Activated naive CD4-positive, alpha-beta T cell treated with Interleukin-2 at 50 U/mL for 16 hours (primary cell): ENCODE measurements around the gene ZFYVE28.
A peak's percentile ranks its signal among the peaks of the same experiment; 100 is the strongest.

Source experiments
- DNase-seq: peaks from one replicate; pipeline ENCODE4 v3.0.0-alpha.2; 2020

ZFYVE28 gene

DNA sequence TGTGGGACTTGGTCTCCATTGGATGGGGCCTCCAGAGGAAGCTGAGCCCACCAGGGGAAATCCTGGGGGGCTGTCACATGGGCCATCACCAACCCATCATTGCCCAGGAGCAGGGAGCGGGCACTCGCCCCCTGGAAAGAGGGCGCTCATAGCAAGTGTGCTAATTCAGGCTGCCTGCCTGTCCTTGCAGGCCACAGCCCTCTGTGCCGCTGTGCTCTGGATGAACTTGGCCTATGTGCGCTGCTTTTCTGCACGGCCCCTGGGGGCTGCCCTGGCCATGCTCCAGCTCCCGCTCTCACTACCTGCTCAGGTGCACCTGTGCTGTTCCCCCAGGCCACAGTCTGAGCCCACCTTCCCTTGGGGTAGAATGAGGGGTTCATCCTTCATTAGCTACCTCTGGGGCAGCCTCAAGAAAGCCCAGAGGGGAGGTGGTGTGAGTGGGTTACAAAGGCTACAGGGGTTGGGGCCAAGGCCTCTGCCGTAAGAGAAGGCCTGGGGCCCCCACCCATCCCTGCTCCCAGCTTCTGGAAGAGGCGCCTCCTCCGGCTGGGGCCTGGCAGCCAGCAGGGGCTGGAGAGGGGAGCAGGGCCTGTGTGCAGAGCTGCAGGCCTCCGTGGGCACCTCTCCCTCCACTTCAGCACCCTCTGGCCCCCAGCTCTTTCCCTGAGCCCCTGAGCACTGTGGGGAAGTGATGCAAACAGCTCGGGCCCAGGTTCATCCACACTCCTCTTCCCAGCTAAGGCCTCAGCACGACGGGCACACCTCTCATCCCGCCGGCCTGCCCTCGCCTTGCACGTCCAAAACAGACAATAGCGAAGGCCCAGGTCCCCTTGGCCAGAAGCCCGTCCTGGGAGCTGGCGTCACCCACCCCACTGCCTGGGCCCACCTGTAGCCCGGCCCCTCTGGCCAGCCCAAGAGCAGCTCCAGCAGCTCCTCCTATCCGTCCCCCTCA lies 9.2 kb upstream of the ZFYVE28 start:
- DNase-seq, result no peak

DNA sequence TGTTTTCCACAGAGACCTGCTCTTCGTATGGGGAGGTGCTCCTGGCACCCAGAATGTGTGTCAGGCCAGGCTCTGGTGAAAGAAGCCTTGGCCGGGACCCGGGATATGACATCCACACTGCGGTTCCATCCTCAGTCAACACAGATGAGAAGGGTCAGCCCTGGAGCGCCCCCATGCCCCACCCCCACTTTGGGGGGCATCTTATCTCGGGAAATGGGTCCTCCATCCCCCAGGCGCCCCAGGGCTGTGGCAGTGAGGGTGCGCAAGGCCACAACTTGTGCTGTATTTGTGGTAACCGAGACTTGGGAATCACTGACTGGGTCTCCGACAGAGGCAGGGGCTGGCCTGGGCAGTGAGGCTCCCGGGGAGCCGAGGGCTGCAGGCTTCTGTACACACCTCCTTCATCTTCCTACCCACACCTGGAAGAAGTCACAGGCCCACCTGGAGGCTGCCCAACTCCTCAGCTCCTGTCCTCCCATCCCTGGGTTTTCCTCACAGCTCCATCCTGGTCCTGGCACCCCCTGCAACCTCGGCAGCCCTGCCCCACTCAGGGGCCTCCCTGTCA lies 8.3 kb upstream of the ZFYVE28 start:
- no peak for DNase-seq

DNA sequence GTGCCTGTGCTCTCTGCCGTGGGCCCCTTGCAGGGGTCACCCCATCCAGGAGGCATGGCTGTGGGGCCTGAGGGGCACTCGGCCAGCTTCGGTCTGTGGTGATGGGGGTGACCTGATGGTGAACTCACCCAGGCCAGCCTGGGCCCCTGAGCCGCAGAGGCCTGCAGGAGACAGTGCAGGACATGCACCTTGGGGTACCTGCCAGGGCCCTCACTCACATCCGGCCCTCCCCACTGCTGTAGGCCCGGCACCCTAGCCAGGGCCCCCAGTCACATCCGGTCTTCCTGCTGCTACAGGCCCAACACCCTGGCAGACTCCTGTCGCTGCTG lies 7.6 kb upstream of the ZFYVE28 start:
- no peak for DNase-seq

DNA sequence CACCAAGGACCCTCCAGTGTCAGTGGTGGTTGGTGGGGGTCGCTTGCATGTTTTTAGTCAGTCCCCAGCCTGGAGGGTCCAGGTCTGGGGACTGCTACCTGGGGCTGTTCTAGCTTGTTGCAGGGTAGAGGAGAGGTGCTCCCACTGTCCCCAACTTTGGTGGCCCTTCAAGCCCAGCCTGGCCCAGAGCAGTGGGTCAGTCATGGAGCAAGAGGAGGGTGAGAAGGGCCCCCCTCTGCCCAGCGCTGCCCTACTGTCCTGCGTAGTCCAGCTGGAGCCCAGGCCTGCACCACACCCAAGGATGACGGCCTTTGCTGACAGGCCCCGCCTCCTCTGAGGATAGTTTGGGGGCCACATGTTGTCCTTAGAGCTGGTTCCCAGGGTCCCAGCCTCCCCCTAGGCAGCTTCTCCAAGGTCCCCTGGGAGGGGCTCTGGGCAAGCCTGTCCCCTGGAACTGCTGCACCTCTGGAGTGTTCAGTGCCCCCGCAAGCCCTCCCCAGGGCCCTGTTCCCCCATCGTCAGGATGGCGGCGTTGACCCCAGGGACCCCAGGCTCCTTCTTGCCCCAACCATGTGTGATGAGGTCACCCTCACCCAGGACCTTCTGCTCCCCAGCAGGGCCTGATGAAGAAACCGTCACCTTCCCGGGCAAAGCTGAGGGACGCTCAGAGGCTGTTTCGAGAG lies 7.1 kb upstream of the ZFYVE28 start:
- no peak for DNase-seq

DNA sequence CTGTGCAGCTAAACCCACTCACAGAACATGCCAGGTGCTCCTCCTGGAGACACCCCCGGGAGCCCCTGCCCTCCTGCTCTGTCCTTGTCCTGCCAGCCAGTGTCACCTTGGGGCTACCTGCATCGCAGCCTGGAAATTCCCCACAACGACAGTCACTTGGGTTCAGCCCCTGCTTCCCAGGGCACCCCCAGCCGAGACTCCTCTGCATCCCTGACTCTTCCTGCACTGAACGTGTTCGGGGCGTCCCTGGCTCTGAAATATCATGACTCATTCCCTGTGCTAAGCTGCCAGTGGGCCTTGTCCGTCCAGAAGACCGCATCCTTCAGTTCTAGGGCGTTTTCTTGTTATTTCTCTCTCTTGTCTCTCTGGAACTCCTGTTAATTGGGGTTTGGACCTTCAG lies 6.1 kb upstream of the ZFYVE28 start:
- no peak for DNase-seq

DNA sequence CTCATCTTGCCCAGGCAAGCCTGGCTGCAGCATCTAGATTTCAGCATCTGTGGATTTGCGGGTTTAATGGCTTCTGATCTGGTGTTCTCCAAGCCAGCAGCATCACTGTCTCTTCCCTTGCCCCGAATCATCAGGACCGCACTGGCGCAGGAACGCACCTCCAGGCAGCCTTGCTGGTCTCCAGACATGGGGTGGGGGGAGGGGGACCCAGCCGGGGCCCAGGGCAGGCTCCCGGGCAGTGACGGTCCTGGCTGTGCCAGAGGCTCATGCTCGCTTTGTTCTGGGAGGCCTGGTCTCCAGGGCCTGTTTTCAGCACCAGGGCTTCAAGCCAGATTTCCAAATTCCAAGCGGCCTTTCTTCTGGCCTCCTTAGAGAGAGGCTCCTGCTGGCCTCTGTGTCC lies 5.2 kb upstream of the ZFYVE28 start:
- no peak for DNase-seq

DNA sequence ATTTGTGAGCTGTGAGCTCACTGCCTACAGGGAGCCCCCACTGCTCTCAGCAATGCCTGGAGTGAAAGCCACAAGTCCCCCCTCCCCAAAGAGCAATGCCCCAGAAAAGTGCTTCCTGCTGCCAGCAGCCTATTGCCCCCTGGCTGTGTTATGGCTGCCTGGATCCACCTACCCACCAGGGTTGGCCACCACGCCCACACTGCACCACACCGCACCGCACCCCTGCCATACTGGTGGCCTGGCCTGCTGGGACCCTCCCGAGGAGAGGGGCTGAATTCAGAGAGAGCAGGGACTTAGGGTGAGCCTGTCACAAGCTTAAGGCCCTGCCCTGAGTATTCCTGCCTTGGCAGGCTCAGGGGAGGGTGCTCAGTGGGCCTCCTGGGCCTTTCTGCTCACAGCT lies 4.6 kb upstream of the ZFYVE28 start:
- no peak for DNase-seq

DNA sequence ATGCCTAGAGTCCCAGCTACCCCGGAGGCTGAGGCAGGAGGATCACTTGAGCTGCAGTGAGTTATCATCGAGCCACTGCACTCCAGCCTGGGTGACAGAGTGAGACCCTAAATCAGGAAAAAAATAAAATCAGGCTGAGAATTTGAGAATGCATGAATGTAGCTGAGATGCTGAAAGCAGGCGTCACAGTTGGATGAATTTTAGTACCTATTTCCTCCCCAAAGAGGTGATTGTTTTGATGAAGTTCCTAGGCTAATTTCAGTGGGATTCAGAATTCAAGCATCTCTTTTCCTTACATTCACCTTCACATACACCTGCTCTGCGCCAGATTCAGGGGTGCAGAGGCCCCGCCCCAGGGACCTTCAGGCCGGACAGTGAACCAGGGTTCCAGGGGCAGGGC lies 3.5 kb upstream of the ZFYVE28 start:
- no peak for DNase-seq

DNA sequence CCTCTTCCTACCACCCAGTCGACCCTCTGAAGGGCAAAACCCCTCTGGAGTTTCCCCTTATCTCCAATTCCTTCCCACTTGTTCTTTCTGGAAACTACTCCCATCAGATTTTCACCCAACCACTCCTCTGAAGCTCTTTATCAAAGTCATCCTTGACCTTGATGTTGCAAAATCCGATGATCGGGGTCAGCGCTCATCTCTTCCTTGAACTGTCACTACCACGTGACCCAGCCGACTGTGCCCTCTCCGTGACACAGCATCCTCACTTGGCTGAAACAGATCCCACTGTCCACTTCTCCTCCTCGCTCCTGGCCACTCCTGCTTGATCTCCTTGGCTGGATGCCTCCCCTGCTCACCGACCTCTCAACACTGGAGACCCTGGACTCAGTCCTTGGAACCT lies 1.4 kb upstream of the ZFYVE28 start:
- DNase-seq, result no peak

DNA sequence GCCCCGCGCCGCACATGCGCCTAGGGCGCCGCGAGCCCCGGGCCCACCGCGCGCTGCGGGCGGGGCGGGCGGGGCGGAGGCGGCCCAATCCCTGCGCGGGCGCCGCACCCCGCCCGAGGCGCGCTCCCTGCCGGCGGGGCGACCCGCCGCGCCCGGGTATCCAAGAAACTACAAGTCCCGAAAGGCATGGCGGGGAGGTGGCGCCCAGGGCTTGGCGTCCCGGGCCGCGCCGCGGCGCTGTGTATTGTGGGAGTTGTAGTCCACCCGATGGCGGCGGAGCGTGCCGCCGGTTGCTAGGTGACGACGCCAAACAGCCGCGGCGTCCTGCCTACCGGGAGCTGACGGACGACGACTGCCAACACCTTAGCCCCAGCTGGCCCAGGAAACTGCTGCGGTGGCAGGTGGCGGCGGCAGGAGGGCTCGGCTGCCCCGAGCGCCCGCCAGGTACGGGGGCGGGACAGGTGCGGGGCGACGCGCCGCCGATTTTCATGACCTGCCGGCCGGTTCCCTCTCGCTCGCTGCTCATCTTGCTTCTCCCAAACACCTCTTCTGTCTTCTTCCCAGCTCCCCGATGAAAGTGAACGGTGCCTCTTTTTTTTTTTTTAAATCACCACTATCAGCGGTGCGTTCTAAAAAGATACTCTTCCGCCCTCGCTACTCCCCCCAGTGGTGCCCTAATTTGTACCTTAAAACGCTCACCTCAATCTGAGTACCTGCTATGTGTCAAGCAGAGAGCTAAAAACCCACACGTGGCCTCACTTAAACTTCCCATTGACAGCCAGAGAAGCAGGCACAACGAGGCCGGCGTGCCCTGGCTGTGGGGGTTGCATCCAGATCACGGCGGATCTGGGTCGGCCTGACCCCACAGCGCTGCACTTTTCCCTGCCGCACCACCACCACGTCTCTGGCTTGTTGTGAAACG lies 466 bp upstream of the ZFYVE28 start, which contains the start of gene CFAP99:
CFAP99 (plus strand) TSS at position 306 of the 922 bp plus-strand sequence.
- DNase-seq, result peak; percentile 98

DNA sequence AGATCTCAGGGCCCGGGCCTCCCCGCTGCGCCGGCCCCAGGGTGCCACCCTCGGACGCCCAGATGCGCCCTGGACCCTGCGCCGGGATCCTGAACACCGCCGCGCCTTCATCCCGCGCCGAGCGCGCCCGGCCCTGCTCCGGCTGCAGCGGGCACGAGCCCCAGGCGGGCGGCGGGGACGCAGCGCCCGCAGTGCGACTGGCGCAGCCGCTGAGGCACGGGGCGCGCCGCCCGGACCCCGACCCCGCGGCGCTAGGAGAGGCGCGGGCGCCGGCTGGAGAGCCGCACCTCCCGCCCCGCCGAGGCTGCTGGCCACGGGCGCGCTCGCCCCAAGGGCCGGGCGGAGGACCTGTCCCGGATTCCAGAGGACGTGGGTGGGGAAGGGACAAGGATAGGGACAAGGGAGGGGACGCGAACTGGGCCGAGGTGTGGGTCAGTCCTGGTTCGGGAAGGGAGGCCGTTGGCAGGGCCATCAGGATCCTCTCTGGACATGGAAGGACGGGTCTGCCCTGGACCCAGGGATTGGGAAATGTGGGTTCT lies 1.1 kb downstream of the ZFYVE28 start:
- DNase-seq, result peak; percentile 26

DNA sequence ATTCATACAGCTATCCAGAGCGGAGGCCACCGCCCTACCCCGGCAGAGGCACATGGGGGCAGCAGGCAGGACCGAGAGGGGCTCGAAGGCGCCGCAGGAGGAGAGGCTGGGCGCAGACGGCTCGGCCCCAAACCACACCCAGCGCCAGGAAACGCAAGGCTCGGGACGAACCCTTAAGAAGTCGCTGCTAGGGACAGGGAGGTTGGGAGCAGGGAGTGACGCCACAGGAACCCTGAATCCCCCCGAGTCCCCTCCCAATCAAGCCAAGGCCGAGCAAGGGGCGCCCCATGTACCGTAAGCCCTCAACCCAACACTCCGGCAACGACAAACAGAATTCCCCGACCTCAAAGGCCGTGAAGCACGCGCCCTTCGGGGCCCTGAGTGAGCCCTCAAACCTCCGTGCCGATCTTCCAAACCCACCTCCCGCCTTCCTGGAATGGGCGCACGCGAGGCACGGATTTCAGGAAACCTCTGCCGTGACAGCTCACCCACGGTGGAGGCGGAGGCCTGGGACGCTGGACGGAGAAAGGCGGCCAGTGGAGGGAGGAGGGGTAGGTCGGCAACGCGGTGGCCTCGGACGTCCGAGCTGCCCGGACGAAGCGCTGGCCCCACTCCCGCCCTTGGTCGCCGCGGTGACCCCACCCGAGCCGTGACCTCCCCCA lies 1.8 kb downstream of the ZFYVE28 start:
- peak; percentile 29 for DNase-seq

DNA sequence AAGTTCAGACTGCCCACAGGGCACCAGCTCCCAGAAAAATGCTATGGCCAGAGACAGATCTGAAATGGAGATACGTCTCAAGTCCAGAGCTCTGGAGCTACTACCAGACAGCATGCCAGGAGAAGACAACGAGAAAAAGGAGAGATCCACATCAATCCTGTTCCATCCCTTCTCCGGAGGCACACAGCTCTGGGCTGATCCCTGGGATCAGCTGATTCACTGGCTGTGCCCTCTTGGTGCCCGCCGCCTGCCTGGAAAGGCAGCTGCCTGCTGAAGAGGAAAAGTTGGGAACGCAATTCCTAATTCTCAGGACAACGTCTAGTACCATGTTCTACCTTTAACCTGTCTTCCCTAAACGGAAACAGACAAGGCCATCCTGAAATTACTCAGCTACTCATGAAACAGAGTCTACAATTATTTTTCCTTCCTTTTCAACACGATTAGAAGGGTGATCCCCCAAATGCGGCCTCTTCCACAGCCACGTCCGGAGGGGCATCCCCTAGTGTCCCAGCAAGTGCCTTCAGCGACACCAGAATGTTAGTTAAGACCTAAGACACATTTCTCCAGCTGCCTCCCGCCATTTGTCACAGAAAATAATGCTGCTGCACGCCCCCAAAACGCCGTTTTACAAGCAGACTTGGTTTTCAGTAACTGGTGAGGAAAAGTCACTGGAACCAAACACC lies 2.4 kb downstream of the ZFYVE28 start:
- no peak for DNase-seq

DNA sequence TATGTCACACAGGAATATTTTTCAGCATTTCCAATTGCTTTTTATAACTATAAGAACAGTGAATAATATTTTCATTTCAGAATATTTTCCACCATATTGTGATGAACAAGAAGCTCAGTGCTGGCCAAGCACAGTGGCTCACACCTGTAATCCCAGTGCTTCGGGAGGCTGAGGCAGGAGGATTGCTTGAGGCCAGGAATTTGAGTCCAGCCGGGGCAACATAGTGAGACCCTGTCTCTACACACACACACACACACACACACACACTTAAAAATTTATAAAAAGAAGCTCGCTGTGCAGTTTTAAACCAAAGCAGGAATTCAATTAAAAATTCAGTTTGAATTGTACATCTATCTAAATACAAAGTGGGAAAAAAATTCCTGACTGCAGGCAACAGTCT lies 3.2 kb downstream of the ZFYVE28 start:
- no peak for DNase-seq

DNA sequence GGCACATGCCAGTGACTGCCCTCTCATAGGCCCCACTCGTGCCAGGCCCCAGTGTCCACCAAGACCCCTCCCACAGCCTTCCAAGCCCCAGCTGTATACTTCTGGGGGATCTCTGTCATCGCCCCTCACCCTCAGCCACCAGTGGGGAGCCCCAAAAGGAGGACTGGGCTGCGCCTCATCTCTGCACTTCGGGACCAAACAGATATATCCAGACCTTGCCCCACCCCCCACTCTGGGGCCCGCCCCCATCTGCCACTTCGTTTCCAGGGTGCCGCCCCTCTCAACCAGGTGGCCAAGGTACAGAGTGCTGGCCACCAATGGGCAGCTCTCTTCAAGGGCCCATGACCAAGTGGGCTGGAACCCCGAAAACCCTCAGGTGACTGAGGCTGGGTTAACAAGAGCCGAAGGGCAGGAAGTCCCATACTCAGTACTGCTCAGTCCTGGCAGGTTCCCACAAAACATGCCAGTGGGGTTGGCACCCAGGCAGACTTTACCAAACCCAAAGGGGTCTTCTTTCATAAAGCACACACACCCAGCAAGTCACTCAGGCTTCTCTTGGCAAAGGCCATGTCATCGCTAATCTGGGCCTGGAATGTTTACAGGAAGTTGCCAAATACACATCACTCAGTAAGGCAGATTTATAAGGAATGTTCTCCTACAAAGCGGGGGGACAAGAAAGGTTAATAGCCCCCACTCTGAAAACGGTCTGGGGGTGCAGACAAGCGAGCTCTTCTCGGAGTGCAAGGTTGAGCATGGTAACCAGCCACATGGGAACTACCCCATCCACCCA lies 4.4 kb downstream of the ZFYVE28 start:
- DNase-seq, result peak; percentile 41

DNA sequence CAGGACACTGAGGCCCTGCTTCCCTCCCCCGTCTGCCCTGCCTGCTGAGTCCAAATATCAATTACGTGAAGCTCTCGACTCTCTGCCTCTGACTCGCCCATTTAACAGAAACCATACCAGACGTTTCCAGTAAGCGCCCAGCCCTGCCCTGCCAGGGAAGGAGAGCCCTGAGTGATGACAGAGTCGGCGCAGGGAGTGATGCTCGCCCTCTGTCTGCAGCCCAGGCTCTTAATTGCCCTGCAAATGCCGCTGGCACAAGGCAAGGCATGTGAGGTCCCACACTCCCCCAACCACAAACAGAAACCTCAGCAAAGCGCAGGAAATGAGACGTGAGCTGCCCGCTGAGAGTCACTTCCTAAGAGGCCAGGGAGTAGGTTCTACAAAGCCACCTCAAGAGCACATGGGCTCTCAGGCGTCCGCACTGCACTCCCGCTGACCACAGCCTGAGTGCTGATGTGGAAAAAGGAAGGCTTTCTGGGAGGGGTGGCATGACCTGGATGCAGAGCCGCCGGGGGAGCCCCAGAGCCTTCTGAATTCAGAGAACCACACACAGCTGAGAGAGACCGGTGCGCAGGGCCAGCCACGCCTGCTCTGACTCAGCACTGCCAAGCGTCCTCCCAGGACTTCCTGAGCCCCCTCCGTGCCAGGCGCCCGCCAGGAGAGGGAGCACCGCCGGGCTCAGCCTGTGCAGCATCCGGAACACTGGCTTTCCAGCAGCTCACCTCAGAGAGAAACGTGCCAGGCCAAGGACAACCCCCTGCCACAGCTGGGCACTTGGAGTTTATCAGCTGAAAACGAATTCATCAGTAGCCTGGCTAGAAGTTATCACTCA lies 5.3 kb downstream of the ZFYVE28 start:
- peak; percentile 86 for DNase-seq

DNA sequence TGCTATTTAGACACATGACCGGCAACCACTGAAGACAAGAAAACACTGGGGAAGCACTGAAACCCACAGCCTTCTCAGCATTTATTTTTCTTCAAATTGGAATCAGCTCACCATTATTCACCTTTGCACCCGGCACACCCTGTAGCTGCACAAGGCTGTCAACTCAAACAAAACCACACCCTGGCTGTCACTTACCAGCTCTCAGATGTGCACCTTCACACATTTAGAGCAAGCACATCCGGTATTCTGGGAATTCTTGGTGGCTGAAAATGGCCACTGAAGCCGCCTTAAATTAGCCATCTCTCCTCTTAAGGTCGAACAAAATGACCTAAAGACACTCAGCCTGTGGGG lies 5.9 kb downstream of the ZFYVE28 start:
- DNase-seq, result peak; percentile 67

DNA sequence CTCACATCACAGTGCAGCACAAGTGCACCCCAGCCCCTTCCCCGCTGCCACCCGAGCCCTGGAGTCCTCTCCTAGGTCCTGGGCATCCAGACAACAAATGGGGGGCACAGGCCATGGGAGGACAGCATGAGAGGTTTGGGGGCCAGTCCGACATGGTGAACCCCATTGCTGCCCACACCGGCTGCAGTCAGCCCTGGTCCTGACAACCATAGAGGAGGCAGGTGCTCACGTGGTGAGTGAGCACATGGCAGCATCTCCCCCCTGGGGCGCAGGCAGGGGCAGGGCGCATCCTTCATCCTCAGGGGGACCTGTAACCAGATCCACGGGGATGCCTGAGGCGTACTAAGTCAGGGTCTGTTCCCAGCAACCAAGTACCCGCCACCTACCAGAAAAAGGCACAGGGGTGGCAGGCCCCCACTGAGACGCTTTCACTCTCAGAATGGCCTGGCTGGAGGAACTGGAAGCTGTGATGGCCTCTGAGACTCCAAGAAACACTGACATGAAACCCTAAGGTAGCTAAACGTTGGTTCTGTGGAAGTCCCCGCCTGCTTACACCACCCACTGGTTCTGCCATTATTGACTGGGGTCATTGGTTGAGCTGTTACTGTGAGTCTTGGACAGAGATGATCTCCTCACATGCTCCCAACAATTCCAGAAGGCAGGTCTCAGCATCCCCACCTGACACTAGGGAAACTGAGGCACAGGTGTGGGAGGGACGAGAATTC lies 6.5 kb downstream of the ZFYVE28 start:
- DNase-seq, result peak; percentile 46

DNA sequence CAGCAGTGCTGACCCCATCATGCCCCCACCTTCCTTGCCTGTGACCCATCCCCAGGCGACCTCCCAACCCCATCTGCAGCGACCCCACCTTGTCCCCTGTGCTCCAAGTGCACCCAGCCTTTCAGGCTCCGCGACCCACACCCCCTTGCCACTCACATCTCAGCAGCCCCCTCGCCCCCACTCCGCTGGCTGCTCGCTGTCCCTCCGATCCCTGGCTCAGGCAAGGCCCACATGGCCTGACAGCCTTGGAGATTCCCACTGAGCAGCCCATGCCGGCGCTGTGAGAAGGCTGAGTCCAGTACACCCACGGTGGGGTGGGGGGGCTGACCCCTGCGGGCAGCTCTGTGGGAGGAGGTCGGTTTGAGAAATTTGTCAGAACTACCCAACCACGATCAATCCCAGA lies 9.1 kb downstream of the ZFYVE28 start:
- no peak for DNase-seq
